Fibroblast of skin of scalp (primary cell): Measurements from ENCODE around the gene NUTM2A.
"Not testable (repeated sequence)": the region's sequence is repeated elsewhere in the genome, so short reads cannot be mapped to it uniquely, and the experiment has no call there.

Source experiments
- DNase-seq: peaks from one replicate; pipeline ENCODE4 v3.0.0-alpha.2; 2013

The NUTM2A gene

GRCh38 chr10:87248818-87249353 lies 23.6 kb downstream of the NUTM2A start:
- DNase-seq, result not testable (repeated sequence)

- not testable (repeated sequence) for DNase-seq
Observed at GRCh38 chr10:87280749-87281392, 55.6 kb downstream of the NUTM2A start.
